Measurements from ENCODE around the gene RAPGEF4.

- TF ChIP-seq POLR2A (IDR thresholded peaks at IDR 0.05; ENCODE audit: low read depth) (no peak), CTCF (IDR thresholded peaks at IDR 0.05) (no peak), POLR2AphosphoS5 (IDR thresholded peaks at IDR 0.05) (no peak), EP300 (IDR thresholded peaks at IDR 0.05) (no peak)
Measured at GRCh38 chr2:172859581-172860335, 124.1 kb downstream of the RAPGEF4 start.

All from esophagus muscularis mucosa (tissue), 4 donors.